GM04503 (cell line): ENCODE measurements around the gene GTF2B.
"Not testable (repeated sequence)": the region's sequence is repeated elsewhere in the genome, so short reads cannot be mapped to it uniquely, and the experiment has no call there.

Experiments used
- DNase-seq: peaks from one replicate; pipeline ENCODE4 v3.0.0-alpha.2; 2012; ENCODE audit warnings: low read depth

Gene GTF2B

GRCh38 chr1:88885933-88886332 is 5.4 kb downstream of the GTF2B start:
- no peak for DNase-seq

GRCh38 chr1:88883156-88883555 is 8.2 kb downstream of the GTF2B start:
- DNase-seq = no peak

- not testable (repeated sequence) for DNase-seq
These were observed 10.7 kb downstream of the GTF2B start for GRCh38 chr1:88880717-88881116.

- DNase-seq = no peak
These were observed 12.6 kb downstream of the GTF2B start for GRCh38 chr1:88878731-88879130.

GRCh38 chr1:88877911-88878310 is 13.5 kb downstream of the GTF2B start:
- no peak for DNase-seq

- no peak for DNase-seq
These were observed 14.0 kb downstream of the GTF2B start for GRCh38 chr1:88877382-88877825.

GRCh38 chr1:88876573-88877365 is 14.6 kb downstream of the GTF2B start:
- no peak for DNase-seq

- DNase-seq = no peak
These were observed 15.8 kb downstream of the GTF2B start for GRCh38 chr1:88875595-88875994.

- DNase-seq = no peak
These were observed 17.5 kb downstream of the GTF2B start for GRCh38 chr1:88873737-88874349.

GRCh38 chr1:88869644-88870043 is 21.7 kb downstream of the GTF2B start:
- not testable (repeated sequence) for DNase-seq

GRCh38 chr1:88867743-88868521 is 23.4 kb downstream of the GTF2B start:
- DNase-seq = peak; percentile 45

- DNase-seq = no peak
These were observed 39.9 kb downstream of the GTF2B start for GRCh38 chr1:88851303-88852063.

- DNase-seq = no peak
These were observed 43.7 kb downstream of the GTF2B start for GRCh38 chr1:88847643-88848042.

GRCh38 chr1:88825721-88826120 is 65.6 kb downstream of the GTF2B start:
- no peak for DNase-seq

GRCh38 chr1:88819642-88820041 is 71.7 kb downstream of the GTF2B start:
- DNase-seq = not testable (repeated sequence)

- no peak for DNase-seq
These were observed 77.9 kb downstream of the GTF2B start for GRCh38 chr1:88813471-88813870.

- no peak for DNase-seq
These were observed 79.0 kb downstream of the GTF2B start for GRCh38 chr1:88812366-88812765.

- no peak for DNase-seq
These were observed 87.9 kb downstream of the GTF2B start for GRCh38 chr1:88803444-88803843.

GRCh38 chr1:88802950-88803349 is 88.4 kb downstream of the GTF2B start:
- peak; percentile 24 for DNase-seq
